ENCODE data around the gene SERINC2.

Gene SERINC2

GRCh38 chr1:31444725-31445448 is 31.9 kb downstream of the SERINC2 start:
- no peak for TF ChIP-seq OSR1 (CRISPR knock-in tag; IDR thresholded peaks at IDR 0.05)
- TF ChIP-seq, protein P1, sequence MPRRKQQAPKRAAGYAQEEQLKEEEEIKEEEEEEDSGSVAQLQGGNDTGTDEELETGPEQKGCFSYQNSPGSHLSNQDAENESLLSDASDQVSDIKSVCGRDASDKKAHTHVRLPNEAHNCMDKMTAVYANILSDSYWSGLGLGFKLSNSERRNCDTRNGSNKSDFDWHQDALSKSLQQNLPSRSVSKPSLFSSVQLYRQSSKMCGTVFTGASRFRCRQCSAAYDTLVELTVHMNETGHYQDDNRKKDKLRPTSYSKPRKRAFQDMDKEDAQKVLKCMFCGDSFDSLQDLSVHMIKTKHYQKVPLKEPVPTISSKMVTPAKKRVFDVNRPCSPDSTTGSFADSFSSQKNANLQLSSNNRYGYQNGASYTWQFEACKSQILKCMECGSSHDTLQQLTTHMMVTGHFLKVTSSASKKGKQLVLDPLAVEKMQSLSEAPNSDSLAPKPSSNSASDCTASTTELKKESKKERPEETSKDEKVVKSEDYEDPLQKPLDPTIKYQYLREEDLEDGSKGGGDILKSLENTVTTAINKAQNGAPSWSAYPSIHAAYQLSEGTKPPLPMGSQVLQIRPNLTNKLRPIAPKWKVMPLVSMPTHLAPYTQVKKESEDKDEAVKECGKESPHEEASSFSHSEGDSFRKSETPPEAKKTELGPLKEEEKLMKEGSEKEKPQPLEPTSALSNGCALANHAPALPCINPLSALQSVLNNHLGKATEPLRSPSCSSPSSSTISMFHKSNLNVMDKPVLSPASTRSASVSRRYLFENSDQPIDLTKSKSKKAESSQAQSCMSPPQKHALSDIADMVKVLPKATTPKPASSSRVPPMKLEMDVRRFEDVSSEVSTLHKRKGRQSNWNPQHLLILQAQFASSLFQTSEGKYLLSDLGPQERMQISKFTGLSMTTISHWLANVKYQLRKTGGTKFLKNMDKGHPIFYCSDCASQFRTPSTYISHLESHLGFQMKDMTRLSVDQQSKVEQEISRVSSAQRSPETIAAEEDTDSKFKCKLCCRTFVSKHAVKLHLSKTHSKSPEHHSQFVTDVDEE (CRISPR knock-in tag; IDR thresholded peaks at IDR 0.05) = no peak
- TF ChIP-seq, protein P2, sequence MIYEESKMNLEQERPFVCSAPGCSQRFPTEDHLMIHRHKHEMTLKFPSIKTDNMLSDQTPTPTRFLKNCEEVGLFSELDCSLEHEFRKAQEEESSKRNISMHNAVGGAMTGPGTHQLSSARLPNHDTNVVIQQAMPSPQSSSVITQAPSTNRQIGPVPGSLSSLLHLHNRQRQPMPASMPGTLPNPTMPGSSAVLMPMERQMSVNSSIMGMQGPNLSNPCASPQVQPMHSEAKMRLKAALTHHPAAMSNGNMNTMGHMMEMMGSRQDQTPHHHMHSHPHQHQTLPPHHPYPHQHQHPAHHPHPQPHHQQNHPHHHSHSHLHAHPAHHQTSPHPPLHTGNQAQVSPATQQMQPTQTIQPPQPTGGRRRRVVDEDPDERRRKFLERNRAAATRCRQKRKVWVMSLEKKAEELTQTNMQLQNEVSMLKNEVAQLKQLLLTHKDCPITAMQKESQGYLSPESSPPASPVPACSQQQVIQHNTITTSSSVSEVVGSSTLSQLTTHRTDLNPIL (CRISPR knock-in tag; IDR thresholded peaks at IDR 0.05; ENCODE audit: low read depth) = no peak
- TF ChIP-seq ISL1 (CRISPR knock-in tag; IDR thresholded peaks at IDR 0.05) = no peak
- no peak for TF ChIP-seq ZFP30 (CRISPR knock-in tag; IDR thresholded peaks at IDR 0.05)
- TF ChIP-seq, protein P3, sequence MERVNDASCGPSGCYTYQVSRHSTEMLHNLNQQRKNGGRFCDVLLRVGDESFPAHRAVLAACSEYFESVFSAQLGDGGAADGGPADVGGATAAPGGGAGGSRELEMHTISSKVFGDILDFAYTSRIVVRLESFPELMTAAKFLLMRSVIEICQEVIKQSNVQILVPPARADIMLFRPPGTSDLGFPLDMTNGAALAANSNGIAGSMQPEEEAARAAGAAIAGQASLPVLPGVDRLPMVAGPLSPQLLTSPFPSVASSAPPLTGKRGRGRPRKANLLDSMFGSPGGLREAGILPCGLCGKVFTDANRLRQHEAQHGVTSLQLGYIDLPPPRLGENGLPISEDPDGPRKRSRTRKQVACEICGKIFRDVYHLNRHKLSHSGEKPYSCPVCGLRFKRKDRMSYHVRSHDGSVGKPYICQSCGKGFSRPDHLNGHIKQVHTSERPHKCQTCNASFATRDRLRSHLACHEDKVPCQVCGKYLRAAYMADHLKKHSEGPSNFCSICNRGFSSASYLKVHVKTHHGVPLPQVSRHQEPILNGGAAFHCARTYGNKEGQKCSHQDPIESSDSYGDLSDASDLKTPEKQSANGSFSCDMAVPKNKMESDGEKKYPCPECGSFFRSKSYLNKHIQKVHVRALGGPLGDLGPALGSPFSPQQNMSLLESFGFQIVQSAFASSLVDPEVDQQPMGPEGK (CRISPR knock-in tag; IDR thresholded peaks at IDR 0.05; ENCODE audit: borderline replicate concordance) = no peak
- no peak for TF ChIP-seq CSRNP3 (CRISPR knock-in tag; IDR thresholded peaks at IDR 0.05)
- no peak for TF ChIP-seq TCF4 (CRISPR knock-in tag; IDR thresholded peaks at IDR 0.05; ENCODE audit: borderline replicate concordance)
- TF ChIP-seq ZFP3 (CRISPR knock-in tag; IDR thresholded peaks at IDR 0.05) = no peak
- TF ChIP-seq RARB (CRISPR knock-in tag; IDR thresholded peaks at IDR 0.05) = no peak
- no peak for TF ChIP-seq TOX (CRISPR knock-in tag; IDR thresholded peaks at IDR 0.05; ENCODE audit: borderline replicate concordance)
- TF ChIP-seq SNAI2 (CRISPR knock-in tag; IDR thresholded peaks at IDR 0.05) = no peak

DNA sequence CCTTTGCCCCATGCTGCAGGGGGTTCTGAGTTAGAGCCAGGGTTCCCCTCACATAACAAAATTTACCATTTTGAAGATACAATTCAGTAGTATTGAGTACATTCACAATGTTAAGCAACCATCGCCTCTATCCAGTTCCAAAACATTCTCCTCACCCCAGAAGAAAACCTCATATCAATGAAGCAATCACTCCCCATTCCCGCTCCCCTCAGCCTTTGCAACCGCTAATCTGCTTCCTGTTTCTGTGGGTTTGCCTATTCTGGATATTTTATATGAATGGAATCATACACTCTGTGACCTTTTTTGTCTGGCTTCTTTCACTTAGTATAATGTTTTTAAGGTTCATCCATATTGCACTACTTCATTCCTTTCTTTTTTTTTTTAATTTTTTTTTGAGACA is 32.9 kb downstream of the SERINC2 start:
- TF ChIP-seq CSDC2 (CRISPR knock-in tag; IDR thresholded peaks at IDR 0.05) = no peak
- no peak for TF ChIP-seq RARB (CRISPR knock-in tag; IDR thresholded peaks at IDR 0.05)
- TF ChIP-seq ISL1 (CRISPR knock-in tag; IDR thresholded peaks at IDR 0.05) = no peak
- TF ChIP-seq, protein P1 (CRISPR knock-in tag; IDR thresholded peaks at IDR 0.05) = no peak
- TF ChIP-seq, protein P3 (CRISPR knock-in tag; IDR thresholded peaks at IDR 0.05; ENCODE audit: borderline replicate concordance) = no peak
- no peak for TF ChIP-seq ZFP3 (CRISPR knock-in tag; IDR thresholded peaks at IDR 0.05)
- no peak for TF ChIP-seq ZC3H10 (CRISPR knock-in tag; IDR thresholded peaks at IDR 0.05)
- no peak for TF ChIP-seq ZNF565 (CRISPR knock-in tag; conservative IDR thresholded peaks at IDR 0.05; ENCODE audit: low read depth)
- no peak for TF ChIP-seq BACH2 (CRISPR knock-in tag; IDR thresholded peaks at IDR 0.05; ENCODE audit: borderline replicate concordance)
- TF ChIP-seq, protein P4, sequence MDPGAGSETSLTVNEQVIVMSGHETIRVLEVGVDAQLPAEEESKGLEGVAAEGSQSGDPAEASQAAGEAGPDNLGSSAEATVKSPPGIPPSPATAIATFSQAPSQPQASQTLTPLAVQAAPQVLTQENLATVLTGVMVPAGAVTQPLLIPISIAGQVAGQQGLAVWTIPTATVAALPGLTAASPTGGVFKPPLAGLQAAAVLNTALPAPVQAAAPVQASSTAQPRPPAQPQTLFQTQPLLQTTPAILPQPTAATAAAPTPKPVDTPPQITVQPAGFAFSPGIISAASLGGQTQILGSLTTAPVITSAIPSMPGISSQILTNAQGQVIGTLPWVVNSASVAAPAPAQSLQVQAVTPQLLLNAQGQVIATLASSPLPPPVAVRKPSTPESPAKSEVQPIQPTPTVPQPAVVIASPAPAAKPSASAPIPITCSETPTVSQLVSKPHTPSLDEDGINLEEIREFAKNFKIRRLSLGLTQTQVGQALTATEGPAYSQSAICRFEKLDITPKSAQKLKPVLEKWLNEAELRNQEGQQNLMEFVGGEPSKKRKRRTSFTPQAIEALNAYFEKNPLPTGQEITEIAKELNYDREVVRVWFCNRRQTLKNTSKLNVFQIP (CRISPR knock-in tag; IDR thresholded peaks at IDR 0.05; ENCODE audit: borderline replicate concordance, low read depth) = no peak
- no peak for TF ChIP-seq ZNF70 (CRISPR knock-in tag; IDR thresholded peaks at IDR 0.05)
- TF ChIP-seq TCF4 (CRISPR knock-in tag; IDR thresholded peaks at IDR 0.05; ENCODE audit: borderline replicate concordance) = no peak
- no peak for TF ChIP-seq TOX (CRISPR knock-in tag; IDR thresholded peaks at IDR 0.05; ENCODE audit: borderline replicate concordance)
- no peak for TF ChIP-seq GLIS3 (CRISPR knock-in tag; IDR thresholded peaks at IDR 0.05)
- no peak for TF ChIP-seq ESRRG (CRISPR knock-in tag; IDR thresholded peaks at IDR 0.05)
- ATAC-seq = no peak

More at GRCh38 chr1:31444725-31445448, 31.9 kb downstream of the SERINC2 start:
- no peak for ATAC-seq
